Transverse colon (tissue), 4 donors: ENCODE measurements around the gene BPIFA1.

Experiments used
- POLR2AphosphoS5 ChIP-seq, 3 donors: sonication (generic); formaldehyde crosslinking; IDR thresholded peaks; one replicate each; pipeline ENCODE4 v1.6.1; 2016; ENCODE audit warnings: antibody characterized with exemption in 3 of 3
- TF ChIP-seq, protein P1 (sequence below), 5 experiments: fragments of 200-600 bp in 3 of 5; fragments of 450-650 bp in 2 of 5; sonication (generic) in 3 of 5; IDR thresholded peaks; 1 replicate in 2 of 5; 2 replicates in 3 of 5; pipeline ENCODE4 v1.5.1; 2016 to 2017; ENCODE audit warnings: antibody characterized with exemption in 5 of 5, inconsistent platforms in 3 of 5, mild to moderate bottlenecking in 2 of 5, moderate library complexity in 1 of 5

DNA sequence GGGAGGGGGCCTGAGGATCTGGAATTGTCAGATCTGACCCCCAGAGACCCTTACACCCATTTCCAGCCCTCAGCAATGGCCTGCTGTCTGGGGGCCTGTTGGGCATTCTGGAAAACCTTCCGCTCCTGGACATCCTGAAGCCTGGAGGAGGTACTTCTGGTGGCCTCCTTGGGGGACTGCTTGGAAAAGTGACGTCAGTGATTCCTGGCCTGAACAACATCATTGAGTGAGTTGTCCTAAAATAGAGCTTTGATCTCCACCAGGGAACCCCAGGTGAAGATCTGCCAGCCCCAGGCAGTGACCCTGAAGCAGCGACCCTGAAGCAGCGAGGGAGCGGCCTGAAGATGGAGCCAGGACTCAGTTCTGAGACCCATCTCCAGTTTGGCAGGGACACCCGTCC is 2.2 kb downstream of the BPIFA1 start:
- TF ChIP-seq, protein P1, sequence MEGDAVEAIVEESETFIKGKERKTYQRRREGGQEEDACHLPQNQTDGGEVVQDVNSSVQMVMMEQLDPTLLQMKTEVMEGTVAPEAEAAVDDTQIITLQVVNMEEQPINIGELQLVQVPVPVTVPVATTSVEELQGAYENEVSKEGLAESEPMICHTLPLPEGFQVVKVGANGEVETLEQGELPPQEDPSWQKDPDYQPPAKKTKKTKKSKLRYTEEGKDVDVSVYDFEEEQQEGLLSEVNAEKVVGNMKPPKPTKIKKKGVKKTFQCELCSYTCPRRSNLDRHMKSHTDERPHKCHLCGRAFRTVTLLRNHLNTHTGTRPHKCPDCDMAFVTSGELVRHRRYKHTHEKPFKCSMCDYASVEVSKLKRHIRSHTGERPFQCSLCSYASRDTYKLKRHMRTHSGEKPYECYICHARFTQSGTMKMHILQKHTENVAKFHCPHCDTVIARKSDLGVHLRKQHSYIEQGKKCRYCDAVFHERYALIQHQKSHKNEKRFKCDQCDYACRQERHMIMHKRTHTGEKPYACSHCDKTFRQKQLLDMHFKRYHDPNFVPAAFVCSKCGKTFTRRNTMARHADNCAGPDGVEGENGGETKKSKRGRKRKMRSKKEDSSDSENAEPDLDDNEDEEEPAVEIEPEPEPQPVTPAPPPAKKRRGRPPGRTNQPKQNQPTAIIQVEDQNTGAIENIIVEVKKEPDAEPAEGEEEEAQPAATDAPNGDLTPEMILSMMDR (IDR thresholded peaks at IDR 0.05) = no peak
- no peak for TF ChIP-seq POLR2AphosphoS5 (IDR thresholded peaks at IDR 0.05)
